Embryonic facial prominence (tissue), 1 donor: ENCODE measurements around the gene GPN2.
A peak's percentile ranks its signal among the peaks of the same experiment; 100 is the strongest.

Experiments
- DNase-seq: peaks from one replicate; pipeline ENCODE4 v3.0.0-alpha.2; 2016; ENCODE audit errors: extremely low spot score

The GPN2 gene

DNA sequence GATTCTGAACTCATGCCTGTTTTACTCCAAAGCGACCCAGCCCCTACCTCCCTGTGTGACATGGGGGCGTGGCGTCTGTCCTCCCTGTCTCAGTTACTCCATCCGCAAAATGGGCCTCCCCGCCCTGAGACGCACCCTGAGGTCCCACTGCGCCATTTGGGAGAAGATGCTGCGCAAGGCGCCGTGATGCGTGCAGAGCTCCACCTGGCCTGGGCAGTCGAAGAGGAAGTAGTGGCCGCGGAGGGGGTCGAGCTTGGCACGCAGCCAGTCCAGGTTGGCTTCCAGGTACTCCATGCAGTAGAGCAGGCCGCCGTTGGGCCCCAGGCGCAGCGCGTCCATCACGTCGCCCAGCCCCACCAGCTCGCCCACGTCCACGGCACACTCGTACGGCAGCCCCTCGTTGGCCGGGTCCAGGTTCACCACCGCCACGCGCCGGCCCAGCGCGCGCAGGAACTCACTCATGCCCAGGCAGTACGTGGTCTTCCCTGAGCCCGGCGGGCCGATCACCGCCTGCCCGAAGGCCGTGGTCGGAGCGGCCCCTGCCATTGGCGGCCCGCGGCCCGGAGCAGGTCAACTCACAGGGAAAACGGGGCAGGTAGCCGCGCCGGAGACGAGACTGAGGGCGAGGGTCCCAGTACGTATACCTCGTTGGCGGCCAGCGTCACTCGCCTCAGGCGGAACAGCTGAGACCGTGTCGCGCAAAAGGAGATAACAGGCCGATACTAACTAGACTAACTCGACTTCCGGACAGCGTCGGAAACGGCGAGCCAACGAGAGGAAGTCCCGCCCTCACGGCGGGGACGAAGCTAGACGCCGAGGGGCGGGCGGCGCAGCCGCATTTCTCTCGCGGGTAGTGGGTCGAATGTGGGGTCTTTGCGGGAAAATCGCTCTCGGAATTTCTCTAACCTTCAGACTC, at the start of gene GPN2:
GPN2 (minus strand) TSS at position 733 of the 916 bp plus-strand sequence; CDS start at position 546, 187 bp downstream.
- peak; percentile 66 for DNase-seq

- no peak for DNase-seq
Observed at GRCh38 chr1:26938659-26939025, 48.6 kb upstream of the GPN2 start.

DNA sequence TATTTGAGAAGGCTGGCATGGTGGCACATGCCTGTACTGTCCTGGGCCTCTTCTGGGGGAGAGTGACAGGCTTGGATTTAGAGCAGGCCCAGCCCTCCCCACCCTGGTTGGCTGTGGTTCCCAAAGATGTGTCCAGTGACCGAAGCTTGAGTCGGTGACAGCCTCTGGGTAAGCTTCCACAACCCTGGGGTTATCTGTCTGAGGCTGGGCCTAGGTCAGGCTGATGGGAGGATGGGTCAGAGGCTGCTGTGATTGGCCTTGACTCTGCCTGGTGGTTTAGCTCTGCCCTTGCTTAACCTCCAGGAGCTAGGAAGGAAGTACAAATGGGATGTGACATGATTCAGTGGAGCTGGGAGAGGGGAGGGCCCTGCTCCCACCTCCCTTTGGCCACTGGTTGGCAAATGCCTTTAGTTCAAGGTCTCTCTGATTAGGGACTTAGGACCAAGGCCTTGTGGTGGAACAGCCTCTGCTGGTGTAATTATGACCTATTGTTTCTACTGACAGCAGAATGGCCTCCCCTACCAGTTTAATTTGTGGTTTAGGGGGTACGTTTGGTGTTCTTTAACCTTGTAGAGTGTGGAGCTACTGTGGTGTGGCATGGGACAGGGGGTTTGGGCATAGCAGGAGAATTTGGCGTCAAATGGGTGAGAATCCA, 48.0 kb upstream of the GPN2 start:
- DNase-seq = no peak

DNA sequence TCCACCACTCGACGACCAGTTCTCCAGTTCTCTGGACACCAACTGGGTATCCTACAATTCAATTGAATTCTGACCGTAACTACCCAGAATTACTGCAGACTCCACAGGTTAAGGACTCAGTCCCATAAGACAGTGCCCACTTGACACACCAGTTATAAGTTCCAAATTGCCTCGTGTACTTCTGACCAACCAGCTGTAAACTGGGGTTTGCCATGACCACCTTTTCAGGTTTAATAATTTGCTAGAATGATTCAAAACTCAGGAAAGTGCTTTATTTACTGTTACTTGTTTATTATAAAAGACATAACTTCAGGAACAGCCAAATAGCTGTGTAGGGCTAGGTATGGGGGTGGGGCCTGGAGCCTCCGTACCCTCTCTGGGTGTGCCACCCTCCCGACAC, 46.7 kb upstream of the GPN2 start:
- DNase-seq = no peak

DNA sequence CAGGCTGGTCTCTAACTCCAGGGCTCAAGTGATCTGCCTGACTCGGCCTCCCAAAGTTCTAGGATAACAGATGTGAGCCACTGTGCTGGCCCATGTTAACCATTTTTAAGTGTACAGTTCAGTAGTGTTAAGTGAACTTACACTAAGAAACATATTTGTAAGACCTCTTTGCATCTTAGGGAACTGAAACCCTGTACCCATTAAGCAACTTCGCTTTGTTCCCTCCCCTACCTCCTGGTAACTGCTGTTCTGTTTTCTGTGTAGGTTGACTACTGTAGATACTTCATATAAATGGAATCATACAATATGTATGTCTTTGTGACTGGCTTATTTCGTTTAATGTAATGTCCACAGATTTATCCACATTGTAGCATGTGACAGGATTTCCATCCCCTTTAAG, 42.4 kb upstream of the GPN2 start:
- DNase-seq = no peak

DNA sequence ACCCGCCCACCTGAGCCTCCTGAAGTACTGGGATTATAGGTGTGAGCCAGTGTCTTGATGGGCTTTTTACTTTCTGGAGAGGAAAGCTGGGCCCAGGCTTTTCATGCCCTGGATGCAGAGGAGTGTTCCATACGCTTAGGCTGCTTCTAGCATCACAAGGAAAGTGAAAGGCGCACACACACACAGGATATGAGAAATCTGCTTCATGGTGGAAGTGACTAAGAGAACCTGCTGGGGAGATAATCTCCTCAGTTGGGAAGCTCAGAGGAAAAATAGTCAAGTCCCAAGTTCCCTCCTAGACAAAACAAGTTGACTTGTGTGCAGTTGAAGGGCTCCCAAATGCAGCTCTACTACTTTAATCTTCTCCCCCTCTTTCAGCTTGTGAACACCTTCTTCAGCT, 33.6 kb upstream of the GPN2 start:
- no peak for DNase-seq

DNA sequence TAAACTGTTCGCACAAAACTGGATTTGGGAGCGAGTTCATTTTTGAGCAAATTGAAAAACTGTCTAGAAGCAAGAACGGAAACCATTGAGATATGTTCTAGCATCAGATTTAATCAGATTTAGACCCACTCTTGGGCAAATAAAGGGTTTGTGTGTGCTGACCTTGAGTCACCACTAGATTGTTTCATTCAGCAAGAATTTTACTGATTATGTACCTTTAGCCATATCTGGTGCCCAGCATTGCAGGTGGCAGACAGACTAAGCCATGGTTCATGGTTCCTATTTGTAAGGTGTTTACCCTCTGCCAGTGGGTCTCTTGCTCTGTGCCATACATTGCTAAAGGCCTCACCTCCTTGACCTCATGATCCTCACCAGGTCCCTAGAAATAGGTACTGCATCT, 32.8 kb upstream of the GPN2 start:
- no peak for DNase-seq

- no peak for DNase-seq
Observed at GRCh38 chr1:26922431-26922729, 32.3 kb upstream of the GPN2 start.

DNA sequence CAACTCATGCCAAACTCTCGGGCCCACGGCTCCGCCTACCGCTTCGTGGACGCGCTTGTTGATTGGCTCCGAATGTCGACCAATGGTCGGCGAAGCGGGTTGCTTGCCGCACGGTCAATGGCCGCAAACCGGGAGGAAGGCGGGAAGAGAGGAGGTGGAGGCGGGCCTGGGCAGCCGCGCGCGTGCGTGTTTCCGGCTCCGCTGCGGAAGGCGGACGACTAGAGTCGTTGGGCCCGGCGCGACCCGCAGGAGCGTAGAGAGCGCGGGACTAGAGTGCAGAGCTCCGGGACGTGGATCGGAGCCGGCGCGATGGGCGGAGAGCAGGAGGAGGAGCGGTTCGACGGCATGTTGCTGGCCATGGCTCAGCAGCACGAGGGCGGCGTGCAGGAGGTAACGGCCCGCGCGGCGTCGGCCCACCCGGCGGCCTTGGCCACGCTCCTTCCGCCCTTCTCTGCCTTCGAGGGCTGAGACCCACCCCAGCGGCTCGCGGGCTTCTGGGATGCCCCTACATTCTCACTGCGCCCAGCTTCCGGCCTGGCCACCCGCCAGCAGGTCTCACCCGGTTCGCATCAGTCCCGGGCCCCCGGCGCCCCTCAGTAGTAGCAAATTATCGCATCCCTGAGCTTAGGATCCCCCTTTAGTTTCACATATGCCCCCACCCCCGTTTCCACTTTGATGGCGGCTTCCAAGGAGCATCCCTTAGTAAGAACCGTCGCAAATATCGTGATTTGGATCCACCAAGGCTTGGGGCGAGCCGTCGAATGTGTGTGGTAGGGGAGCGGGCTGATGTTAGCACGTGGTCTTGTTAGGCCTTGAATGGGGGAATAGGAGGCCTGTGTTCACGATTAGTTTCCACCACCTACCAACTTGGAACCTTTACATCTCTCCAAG, 31.7 kb upstream of the GPN2 start, which contains the start of gene NUDC:
NUDC (plus strand) TSS at position 204 of the 891 bp plus-strand sequence; CDS start at position 310, 106 bp downstream.
- DNase-seq = peak; percentile 91

- DNase-seq = no peak
Observed at GRCh38 chr1:26921126-26921539, 31.1 kb upstream of the GPN2 start.

DNA sequence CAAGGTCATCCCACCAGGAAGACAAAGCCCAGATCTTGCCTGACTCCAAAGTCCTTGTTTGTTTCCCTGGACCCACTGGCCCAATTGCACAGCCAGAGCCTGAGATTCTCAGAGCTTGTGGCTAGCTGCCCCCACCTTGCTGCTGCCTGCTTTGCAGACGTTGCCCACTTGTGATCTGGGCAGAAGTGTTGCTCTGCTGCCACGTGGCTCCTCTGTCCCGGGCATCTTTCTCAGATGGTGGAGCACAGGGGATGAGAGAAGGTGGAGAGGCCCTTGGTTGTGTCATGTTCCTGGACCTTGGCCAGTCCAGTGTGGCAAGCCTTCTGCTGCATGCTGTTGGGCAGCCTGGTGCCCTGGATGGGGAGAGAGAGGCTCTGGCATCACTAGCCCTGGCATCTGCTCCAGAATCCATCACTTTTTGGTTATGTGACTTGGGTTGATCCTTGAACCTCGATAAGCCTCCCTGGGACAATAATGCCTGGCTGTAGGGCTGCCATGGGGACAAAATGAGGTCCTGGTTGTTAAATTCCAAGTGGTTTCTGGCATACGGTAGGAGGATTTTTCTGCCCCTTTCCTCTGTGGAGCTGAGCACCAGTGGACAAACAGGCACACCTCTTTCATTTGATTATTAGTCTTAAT, 25.2 kb upstream of the GPN2 start:
- no peak for DNase-seq

GRCh38 chr1:26913754-26914619, 23.9 kb upstream of the GPN2 start, which contains the start of gene NR0B2:
TSS of gene NR0B2 (minus strand) at chr1:26913975. CDS start at chr1:26913940, 35 bp downstream.
- no peak for DNase-seq

- DNase-seq = no peak
Observed at GRCh38 chr1:26913389-26913753, 23.3 kb upstream of the GPN2 start.

DNA sequence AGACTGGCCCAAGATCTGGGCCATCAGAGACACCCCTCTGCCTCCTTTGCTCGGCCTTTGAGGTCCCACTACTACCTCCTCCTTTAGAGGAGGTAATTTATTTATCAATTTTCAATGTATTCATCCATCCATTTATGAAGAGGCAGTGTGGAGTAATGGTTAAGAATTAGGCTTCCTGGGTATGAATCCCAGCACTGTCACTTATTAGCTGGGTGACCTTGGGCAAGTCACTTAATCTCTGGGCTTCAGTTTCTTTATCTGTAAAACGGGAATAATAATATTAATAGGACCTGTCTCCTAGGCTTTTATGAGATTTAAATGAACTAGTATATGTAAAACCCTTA, 22.0 kb upstream of the GPN2 start:
- no peak for DNase-seq

DNA sequence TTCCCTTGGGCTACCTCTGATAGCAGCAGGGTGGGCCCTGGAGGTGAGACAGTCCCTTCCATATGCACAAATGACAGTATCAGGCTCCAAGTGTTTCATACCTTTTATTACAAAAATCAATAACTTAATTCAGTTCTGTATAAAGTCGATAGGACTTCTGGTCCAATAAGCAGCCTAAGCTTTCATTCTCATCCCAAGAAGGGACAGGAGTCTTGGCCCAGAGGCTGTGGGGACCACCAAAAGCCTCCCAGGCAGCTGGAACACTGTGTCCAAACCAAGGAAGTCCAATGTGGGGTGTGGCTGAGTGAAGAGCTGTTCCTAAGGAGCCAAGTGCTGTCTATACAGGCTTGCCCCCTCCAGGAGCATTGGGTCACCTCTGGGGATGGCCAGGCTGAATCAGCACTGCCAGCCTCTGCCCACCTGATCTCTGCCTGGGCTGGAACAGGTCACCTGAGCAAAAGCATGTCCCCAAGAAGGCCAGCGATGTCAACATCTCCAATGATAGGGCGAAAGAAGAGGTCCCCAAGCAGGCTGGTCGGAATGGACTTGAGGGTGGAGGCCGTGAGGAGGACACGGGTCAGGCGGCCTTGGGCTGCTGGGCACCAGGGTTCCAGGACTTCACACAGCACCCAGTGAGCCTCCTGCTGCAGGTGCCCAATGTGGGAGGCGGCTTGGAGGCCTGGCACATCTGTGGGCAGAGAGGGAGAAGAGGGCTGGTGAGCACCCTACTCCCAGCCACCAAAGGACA, 21.5 kb upstream of the GPN2 start:
- no peak for DNase-seq

DNA sequence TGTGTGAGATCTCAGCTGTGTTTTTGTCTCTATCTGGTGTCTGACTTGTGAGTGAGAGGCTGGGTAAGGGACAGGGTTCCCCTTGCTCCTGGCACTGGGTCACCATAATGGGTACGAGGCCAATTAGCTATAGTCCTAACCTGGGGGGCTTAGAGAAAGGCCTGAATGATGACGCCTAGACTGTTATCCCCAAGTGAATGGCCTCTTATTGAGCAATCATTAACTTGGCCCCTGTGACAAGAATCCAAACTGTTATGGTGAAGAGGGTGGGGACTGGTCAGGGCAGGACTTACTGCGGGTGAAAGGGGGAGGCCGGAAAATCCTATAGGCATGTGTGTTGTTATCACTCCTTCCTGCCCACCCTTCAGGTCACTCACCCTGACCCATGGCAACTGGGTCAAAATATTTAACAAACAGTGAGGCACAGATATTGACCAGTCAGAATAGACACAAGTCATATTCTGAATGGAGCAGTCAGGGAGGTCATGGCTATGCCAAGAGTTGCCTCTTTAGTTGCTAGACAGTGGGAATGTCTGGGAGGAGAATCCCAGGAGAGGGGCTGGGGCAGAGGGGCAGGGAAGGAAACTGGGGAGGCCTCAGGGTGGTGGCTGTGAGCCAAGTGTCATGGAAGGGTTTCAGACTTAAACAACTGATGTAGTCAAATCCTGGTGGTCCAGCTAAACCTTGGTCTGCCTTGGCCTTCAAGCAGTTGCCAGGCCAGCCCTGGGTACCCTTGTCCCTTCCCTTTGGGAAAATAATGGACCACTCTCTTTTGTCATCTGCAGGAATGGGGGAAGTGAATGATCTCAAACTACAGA, 20.5 kb upstream of the GPN2 start:
- DNase-seq = no peak

DNA sequence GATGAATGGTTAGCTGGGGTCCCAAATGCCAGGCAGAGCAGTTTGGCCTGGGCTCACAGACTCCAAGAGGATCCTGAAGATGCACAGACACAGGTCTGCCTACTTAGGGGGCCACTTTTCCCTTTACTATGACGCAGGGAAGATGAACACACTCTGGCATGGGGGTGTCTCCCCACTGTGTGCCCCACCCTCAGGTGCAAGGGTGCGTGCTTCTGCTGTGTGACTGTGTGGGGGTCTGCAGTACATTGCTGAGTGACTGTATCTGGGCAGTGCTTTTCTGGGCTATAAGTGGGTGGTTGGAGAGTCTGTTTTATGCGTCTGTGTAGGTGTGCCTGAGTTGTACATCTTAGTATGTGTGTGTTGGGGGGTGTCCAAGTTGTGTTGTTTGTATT, 19.9 kb upstream of the GPN2 start:
- DNase-seq = no peak

GRCh38 chr1:26907071-26907917, 17.2 kb upstream of the GPN2 start:
- DNase-seq = no peak
